Neural cell (in vitro differentiated cells): ENCODE results near the gene RANBP3.

Source experiments
- CTCF ChIP-seq: fragments of 450-650 bp; IDR thresholded peaks from 2 replicates; pipeline ENCODE4 v1.5.1; 2014; ENCODE audit warnings: antibody characterized with exemption, mild to moderate bottlenecking, moderate library complexity; ENCODE audit not compliant: poor library complexity, severe bottlenecking
- EP300 ChIP-seq: fragments of 450-650 bp; conservative IDR thresholded peaks from 2 replicates; pipeline ENCODE4 v1.6.1; 2014; ENCODE audit warnings: antibody characterized with exemption, mild to moderate bottlenecking, moderate library complexity; ENCODE audit not compliant: poor library complexity, severe bottlenecking
- RAD21 ChIP-seq: fragments of 450-650 bp; conservative IDR thresholded peaks from 2 replicates; pipeline ENCODE4 v1.6.1; 2014; ENCODE audit warnings: antibody characterized with exemption, mild to moderate bottlenecking, moderate library complexity
- REST ChIP-seq: IDR thresholded peaks from 2 replicates; pipeline ENCODE4 v1.6.1; 2012; ENCODE audit warnings: borderline replicate concordance
- SMC3 ChIP-seq: fragments of 450-650 bp; conservative IDR thresholded peaks from 2 replicates; pipeline ENCODE4 v1.6.1; 2014; ENCODE audit warnings: antibody characterized with exemption, mild to moderate bottlenecking, moderate library complexity; ENCODE audit not compliant: poor library complexity

GRCh38 chr19:5992756-5993155 lies 14.8 kb upstream of the RANBP3 start:
- TF ChIP-seq EP300, result no peak
- TF ChIP-seq CTCF, result no peak
- no peak for TF ChIP-seq REST
- TF ChIP-seq SMC3, result no peak
- TF ChIP-seq RAD21, result no peak
